SK-N-SH treated with all-trans-retinoic acid at 6 μM for 48 hours (cell line): ENCODE data around the gene VASH1.

Experiments
- ISL1 ChIP-seq: fragments of 250-450 bp; sonication (Bioruptor Pico); IDR thresholded peaks from 2 replicates; pipeline ENCODE4 v2.1.2; 2022; ENCODE audit warnings: mild to moderate bottlenecking, moderate library complexity
- PATZ1 ChIP-seq: fragments of 250-450 bp; sonication (Bioruptor Pico); IDR thresholded peaks from 2 replicates; pipeline ENCODE4 v1.8.0; 2020; ENCODE audit warnings: mild to moderate bottlenecking, moderate library complexity, borderline replicate concordance
- PPARA ChIP-seq: fragments of 250-450 bp; sonication (Bioruptor Pico); IDR thresholded peaks from 2 replicates; pipeline ENCODE4 v1.5.0; 2020; ENCODE audit warnings: mild to moderate bottlenecking, borderline replicate concordance
- RARB ChIP-seq: fragments of 250-450 bp; sonication (Bioruptor Pico); IDR thresholded peaks from 2 replicates; pipeline ENCODE4 v1.8.0; 2021; ENCODE audit warnings: mild to moderate bottlenecking, moderate library complexity
- SNAI2 ChIP-seq: fragments of 250-450 bp; sonication (Bioruptor Pico); IDR thresholded peaks from 2 replicates; pipeline ENCODE4 v1.5.0; 2020; ENCODE audit warnings: mild to moderate bottlenecking, moderate library complexity
- TOX ChIP-seq: fragments of 250-450 bp; sonication (Bioruptor Pico); IDR thresholded peaks from 2 replicates; pipeline ENCODE4 v1.8.0; 2021; ENCODE audit warnings: mild to moderate bottlenecking, moderate library complexity, borderline replicate concordance
- TSHZ2 ChIP-seq: fragments of 250-450 bp; sonication (Bioruptor Pico); IDR thresholded peaks from 2 replicates; pipeline ENCODE4 v1.5.0; 2020; ENCODE audit warnings: mild to moderate bottlenecking, moderate library complexity
- ZNF8 ChIP-seq: fragments of 450-650 bp; formaldehyde crosslinking; IDR thresholded peaks from 2 replicates; pipeline ENCODE4 v1.5.0; 2020; ENCODE audit warnings: mild to moderate bottlenecking, moderate library complexity

DNA sequence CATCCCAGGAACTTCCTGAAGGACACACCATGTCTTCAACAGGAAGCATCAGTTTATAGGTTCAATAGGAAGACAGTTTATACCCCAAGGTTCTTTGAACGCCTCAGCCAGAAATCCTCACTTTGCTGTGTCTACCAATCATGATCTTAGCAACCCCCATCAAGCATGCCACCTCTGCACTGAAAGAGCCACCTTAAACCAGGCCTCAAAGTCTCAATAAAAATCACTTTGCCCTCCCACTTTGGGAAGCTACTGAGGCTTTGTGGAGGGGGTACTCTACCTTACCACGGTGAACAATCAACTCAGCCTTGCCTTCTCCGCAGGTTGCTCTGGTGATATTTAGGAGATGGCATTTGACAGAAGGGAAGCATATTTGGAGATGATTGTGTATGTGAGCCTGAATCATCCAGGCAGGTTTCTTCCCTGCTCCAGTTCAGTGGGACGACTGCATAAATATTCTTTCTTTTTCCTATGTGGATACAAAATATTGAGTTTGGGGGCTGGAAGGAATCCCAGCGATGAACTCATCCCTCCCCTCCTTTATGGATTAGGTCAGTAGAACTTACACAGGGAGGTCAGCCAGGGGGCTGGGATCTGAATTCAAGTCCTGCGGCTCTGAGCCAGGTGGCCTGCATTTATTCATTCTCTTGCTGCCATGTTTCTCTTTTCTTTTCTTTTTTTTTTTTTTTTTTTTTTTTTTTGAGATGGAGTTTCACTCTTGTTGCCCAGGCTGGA is 42.8 kb upstream of the VASH1 start:
- TF ChIP-seq ISL1 (CRISPR knock-in tag) (no peak), RARB (CRISPR knock-in tag) (no peak), TSHZ2 (no peak), ZNF8 (CRISPR knock-in tag) (no peak), TOX (CRISPR knock-in tag) (no peak), SNAI2 (CRISPR knock-in tag) (no peak), PATZ1 (CRISPR knock-in tag) (no peak), PPARA (no peak)
